Measurements from ENCODE around the gene CLEC1A.

DNA sequence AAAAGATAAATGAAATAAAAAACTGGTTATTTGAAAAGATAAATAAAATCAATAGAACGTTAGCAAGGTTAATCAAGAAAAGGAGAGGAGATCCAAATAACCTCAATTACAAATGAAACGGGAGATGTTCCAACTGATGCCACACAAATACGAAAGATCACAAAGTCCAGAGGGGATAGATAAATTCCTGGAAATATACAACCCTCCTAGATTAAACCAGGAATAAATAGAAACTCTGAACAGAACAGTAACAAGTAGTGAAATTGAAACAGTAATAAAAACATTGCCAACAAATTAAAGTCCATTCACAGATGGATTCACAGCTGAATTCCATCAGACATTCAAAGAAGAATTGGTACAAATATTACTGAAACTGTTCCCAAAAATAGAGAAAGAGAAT, 12.4 kb downstream of the CLEC1A start:
- TF ChIP-seq, protein P1, sequence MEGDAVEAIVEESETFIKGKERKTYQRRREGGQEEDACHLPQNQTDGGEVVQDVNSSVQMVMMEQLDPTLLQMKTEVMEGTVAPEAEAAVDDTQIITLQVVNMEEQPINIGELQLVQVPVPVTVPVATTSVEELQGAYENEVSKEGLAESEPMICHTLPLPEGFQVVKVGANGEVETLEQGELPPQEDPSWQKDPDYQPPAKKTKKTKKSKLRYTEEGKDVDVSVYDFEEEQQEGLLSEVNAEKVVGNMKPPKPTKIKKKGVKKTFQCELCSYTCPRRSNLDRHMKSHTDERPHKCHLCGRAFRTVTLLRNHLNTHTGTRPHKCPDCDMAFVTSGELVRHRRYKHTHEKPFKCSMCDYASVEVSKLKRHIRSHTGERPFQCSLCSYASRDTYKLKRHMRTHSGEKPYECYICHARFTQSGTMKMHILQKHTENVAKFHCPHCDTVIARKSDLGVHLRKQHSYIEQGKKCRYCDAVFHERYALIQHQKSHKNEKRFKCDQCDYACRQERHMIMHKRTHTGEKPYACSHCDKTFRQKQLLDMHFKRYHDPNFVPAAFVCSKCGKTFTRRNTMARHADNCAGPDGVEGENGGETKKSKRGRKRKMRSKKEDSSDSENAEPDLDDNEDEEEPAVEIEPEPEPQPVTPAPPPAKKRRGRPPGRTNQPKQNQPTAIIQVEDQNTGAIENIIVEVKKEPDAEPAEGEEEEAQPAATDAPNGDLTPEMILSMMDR (IDR thresholded peaks at IDR 0.05; ENCODE audit: borderline replicate concordance, extremely low read depth, low read length, poor library complexity, severe bottlenecking) = no peak
- TF ChIP-seq EZH2 (IDR thresholded peaks at IDR 0.05; ENCODE audit: borderline replicate concordance, low read depth, low read length, severe bottlenecking) = no peak

Data from DND-41 (cell line).